Tibial nerve (tissue), 4 donors: ENCODE data around the gene ABCA13. TPM values are rescaled to one million over a fixed set of nuclear protein-coding genes. Genes with fewer than 3 reads are reported as not detected.

Experiments used
- DNase-seq, 2 donors: peaks; one replicate each; pipeline ENCODE4 v3.0.0-alpha.2; 2019; ENCODE audit warnings: low spot score in 2 of 2
- H3K27ac ChIP-seq, 4 donors: fragments of 200-600 bp; sonication (generic) in 3 of 4; one replicate each; pipeline ENCODE4 v1.5.1; 2017 to 2019; ENCODE audit warnings: mild to moderate bottlenecking in 1 of 4
- H3K27me3 ChIP-seq, 2 donors: fragments of 200-600 bp; sonication (generic) in 1 of 2; one replicate each; pipeline versions ENCODE4 v1.5.1 to v1.6.0; 2017 to 2019
- H3K36me3 ChIP-seq, 3 donors: fragments of 200-600 bp; sonication (generic); one replicate each; pipeline ENCODE4 v1.5.1; 2018 to 2019
- H3K4me1 ChIP-seq, 4 donors: fragments of 200-600 bp; sonication (generic) in 3 of 4; one replicate each; pipeline ENCODE4 v1.5.1; 2017 to 2019
- H3K4me3 ChIP-seq, 4 donors: fragments of 200-600 bp; sonication (generic) in 3 of 4; one replicate each; pipeline ENCODE4 v1.5.1; 2017 to 2019; ENCODE audit warnings: mild to moderate bottlenecking in 1 of 4, moderate library complexity in 1 of 4
- H3K9me3 ChIP-seq, 4 donors: fragments of 200-600 bp; sonication (generic) in 3 of 4; one replicate each; pipeline ENCODE4 v1.5.1; 2017 to 2019
- EP300 ChIP-seq, 2 donors: sonication (generic); formaldehyde crosslinking; IDR thresholded peaks; one replicate each; pipeline ENCODE4 v1.6.1; 2017; ENCODE audit warnings: antibody characterized with exemption in 2 of 2, mild to moderate bottlenecking in 1 of 2
- POLR2A ChIP-seq, 2 donors: fragments of 450-650 bp; IDR thresholded peaks; one replicate each; pipeline ENCODE4 v1.6.1; 2017; ENCODE audit warnings: antibody characterized with exemption in 2 of 2, mild to moderate bottlenecking in 2 of 2, moderate library complexity in 2 of 2
- WGBS, 2 donors: methylation state at CpG; one replicate each; pipeline ENCODE4 v1.1.5; 2018; 5-methylcytosine and 5-hydroxymethylcytosine counted together
- total RNA-seq, 4 donors: library from RNA; depleted of rRNA; stranded (reverse); fragments of >200 nt; gene quantifications; one replicate each; pipeline ENCODE4 v1.1.0, GENCODE V29; 2016
- TF ChIP-seq, protein P1 (sequence below), 5 experiments: fragments of 200-600 bp in 3 of 5; fragments of 450-650 bp in 2 of 5; sonication (generic) in 3 of 5; IDR thresholded peaks; one replicate each; pipeline ENCODE4 v1.5.1; 2016 to 2019; ENCODE audit warnings: antibody characterized with exemption in 5 of 5, mild to moderate bottlenecking in 3 of 5, moderate library complexity in 2 of 5

The ABCA13 gene
- total RNA-seq, 4 donors from 2014 or later: 0.90 to 4.6 (median 3.6) TPM

DNA sequence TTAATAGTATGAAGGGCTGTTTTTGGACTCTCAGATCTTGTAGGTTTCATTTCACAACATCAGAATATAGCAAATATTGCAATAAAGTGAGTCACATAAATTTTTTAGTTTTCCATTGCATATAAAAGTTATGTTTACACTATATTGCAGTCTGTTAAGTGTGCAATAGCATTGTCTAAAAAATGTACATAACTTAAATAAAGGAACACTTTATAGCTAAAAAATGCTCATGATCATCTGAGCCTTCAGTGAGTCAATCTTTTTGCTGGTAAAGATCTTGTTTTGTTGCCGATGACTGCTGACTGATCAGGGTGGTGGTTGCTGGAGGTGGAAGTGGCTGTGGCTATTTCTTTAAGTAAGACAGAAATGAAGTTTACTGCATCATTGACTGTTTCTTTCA, 42.0 kb downstream of the ABCA13 start:
- H3K27ac ChIP-seq: no peak overlapping the region
- no peaks in the 10 kb centered on the region for H3K4me1 ChIP-seq
- WGBS, 2 donors: 90 to 96% methylated on average over 1 of the region's 1 CpG
- no peaks in the 10 kb centered on the region for H3K36me3 ChIP-seq
- H3K27me3 ChIP-seq: no peaks in the 10 kb centered on the region
- DNase-seq: no peak
- no peak for TF ChIP-seq EP300 (IDR thresholded peaks at IDR 0.05)
- no peak for TF ChIP-seq POLR2A (IDR thresholded peaks at IDR 0.05)
- TF ChIP-seq, protein P1, sequence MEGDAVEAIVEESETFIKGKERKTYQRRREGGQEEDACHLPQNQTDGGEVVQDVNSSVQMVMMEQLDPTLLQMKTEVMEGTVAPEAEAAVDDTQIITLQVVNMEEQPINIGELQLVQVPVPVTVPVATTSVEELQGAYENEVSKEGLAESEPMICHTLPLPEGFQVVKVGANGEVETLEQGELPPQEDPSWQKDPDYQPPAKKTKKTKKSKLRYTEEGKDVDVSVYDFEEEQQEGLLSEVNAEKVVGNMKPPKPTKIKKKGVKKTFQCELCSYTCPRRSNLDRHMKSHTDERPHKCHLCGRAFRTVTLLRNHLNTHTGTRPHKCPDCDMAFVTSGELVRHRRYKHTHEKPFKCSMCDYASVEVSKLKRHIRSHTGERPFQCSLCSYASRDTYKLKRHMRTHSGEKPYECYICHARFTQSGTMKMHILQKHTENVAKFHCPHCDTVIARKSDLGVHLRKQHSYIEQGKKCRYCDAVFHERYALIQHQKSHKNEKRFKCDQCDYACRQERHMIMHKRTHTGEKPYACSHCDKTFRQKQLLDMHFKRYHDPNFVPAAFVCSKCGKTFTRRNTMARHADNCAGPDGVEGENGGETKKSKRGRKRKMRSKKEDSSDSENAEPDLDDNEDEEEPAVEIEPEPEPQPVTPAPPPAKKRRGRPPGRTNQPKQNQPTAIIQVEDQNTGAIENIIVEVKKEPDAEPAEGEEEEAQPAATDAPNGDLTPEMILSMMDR (IDR thresholded peaks at IDR 0.05): no peak
- peaks cover 0 to 20% (median 0%) of the 10 kb centered on the region in 4 donors for H3K9me3 ChIP-seq
- H3K4me3 ChIP-seq: no peak overlapping the region

DNA sequence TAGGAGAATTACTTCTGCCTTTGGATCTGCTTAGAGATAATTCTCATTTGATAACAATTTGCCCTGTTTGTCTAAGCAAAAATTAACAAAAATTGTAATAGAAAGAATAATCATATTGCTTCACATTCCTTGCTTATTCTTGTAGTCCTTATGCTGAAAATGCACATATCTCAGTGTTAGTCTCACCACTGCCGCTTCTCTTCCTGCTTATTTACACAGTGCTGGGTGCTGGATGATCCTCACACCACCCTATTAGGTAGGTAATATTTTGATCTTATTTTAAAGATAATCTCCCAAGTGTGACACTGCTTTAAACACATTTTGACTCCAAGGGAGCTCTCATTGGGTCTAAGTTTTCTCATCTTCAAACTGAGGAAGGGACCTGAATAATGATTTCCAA, 46.0 kb downstream of the ABCA13 start:
- TF ChIP-seq EP300 (IDR thresholded peaks at IDR 0.05) (no peak), POLR2A (IDR thresholded peaks at IDR 0.05) (no peak)
- TF ChIP-seq, protein P1 (IDR thresholded peaks at IDR 0.05): no peak
- Histone ChIP-seq H3K27ac (no peak overlapping the region), H3K4me3 (no peak overlapping the region)

DNA sequence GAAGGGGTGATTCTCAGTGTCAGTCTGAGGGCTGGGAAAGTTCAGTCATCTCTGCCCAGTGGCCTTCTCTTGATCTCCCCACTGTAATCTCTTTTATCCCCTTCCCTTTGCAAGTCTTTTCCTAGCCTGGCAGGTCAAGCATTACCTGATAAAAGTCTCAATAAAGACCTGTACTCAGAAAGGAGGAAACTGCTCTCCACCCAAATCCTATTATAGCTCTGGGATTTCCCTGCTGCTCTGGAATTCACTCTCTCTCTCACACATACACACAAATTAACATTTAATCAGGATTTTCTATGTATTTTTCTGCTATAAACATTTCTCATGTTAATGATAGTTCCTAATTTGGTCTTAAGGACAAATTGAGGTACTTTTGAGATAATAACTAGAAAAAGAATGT, 46.5 kb downstream of the ABCA13 start:
- H3K27ac ChIP-seq: no peak overlapping the region
- no peaks in the 10 kb centered on the region for H3K4me1 ChIP-seq
- DNase-seq: no peak
- TF ChIP-seq POLR2A (IDR thresholded peaks at IDR 0.05) (no peak), EP300 (IDR thresholded peaks at IDR 0.05) (no peak)
- TF ChIP-seq, protein P1 (IDR thresholded peaks at IDR 0.05): no peak
- no peaks in the 10 kb centered on the region for H3K9me3 ChIP-seq
- H3K27me3 ChIP-seq: no peaks in the 10 kb centered on the region
- H3K36me3 ChIP-seq: no peaks in the 10 kb centered on the region
- H3K4me3 ChIP-seq: no peak overlapping the region

More for the DNA sequence above, 46.0 kb downstream of the ABCA13 start:
- DNase-seq: no peak
- no peaks in the 10 kb centered on the region for H3K36me3 ChIP-seq
- WGBS, 2 donors: 90 to 94% methylated on average over 1 of the region's 1 CpG
- H3K4me1 ChIP-seq: no peaks in the 10 kb centered on the region
- H3K27me3 ChIP-seq: no peaks in the 10 kb centered on the region
- peaks cover 0 to 3% (median 0%) of the 10 kb centered on the region in 4 donors for H3K9me3 ChIP-seq

DNA sequence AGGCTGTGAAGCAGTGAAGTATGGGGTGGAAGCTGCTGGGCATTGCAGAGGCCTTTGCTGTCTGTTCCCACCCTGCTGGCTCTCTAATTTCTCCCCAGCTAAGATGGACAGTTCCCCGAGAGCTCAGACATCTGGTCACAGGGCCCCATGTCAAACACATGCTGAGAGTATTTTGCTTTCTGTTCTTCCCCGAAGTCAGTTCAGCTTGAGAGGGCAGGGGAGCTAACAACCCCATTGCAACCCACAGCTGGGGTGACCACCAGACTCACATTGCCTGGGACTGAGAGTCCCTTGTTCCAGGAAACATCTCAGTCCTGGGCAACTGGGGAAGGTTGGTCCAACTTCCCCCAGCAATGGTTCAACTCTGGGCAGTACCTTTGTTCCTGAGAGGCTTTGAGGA, 52.8 kb downstream of the ABCA13 start:
- H3K36me3 ChIP-seq: no peaks in the 10 kb centered on the region
- TF ChIP-seq EP300 (IDR thresholded peaks at IDR 0.05) (no peak), POLR2A (IDR thresholded peaks at IDR 0.05) (no peak)
- TF ChIP-seq, protein P1 (IDR thresholded peaks at IDR 0.05): no peak
- DNase-seq: no peak
- H3K9me3 ChIP-seq: no peaks in the 10 kb centered on the region
- 52 to 86% methylated on average over 2 of the region's 2 CpGs for WGBS, 2 donors
- H3K27me3 ChIP-seq: no peaks in the 10 kb centered on the region
- H3K27ac ChIP-seq: no peak overlapping the region
- no peak overlapping the region for H3K4me3 ChIP-seq
- H3K4me1 ChIP-seq: no peaks in the 10 kb centered on the region

DNA sequence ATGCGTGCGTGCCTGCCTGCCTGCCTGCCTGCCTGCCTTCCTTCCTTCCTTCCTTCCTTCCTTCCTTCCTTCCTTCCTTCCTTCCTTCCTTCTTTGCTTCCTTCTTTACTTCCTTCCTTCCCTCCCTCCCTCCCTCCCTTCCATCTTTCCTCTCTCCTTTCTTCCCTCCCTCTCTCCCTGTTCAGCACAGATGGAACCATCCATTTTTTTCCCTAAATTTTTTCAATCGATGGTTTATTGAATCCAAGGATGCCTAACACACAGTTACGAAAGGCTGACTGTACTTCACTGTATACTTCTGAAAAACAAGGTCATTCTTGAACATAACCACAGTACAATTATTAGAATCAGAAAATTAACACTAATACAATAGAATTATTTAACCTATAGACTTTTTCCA, 53.8 kb downstream of the ABCA13 start:
- H3K9me3 ChIP-seq: no peaks in the 10 kb centered on the region

More for the DNA sequence above, 53.8 kb downstream of the ABCA13 start:
- Histone ChIP-seq H3K4me3 (no peak overlapping the region), H3K27ac (no peak overlapping the region), H3K4me1 (no peaks in the 10 kb centered on the region), H3K27me3 (no peaks in the 10 kb centered on the region), H3K36me3 (no peaks in the 10 kb centered on the region)
- TF ChIP-seq EP300 (IDR thresholded peaks at IDR 0.05): no peak
- TF ChIP-seq, protein P1 (IDR thresholded peaks at IDR 0.05): no peak
- TF ChIP-seq POLR2A (IDR thresholded peaks at IDR 0.05): no peak
- 89 to 90% methylated on average over 4 of the region's 4 CpGs for WGBS, 2 donors
- DNase-seq: no peak
